Thyroid gland (tissue), 4 donors: ENCODE results near the gene KANSL3. TPM values are rescaled to one million over a fixed set of nuclear protein-coding genes. Genes with fewer than 3 reads are reported as not detected.

Source experiments
- total RNA-seq, 4 donors: library from RNA; depleted of rRNA; stranded (reverse); fragments of >200 nt; gene quantifications; one replicate each; pipeline ENCODE4 v1.2.3, GENCODE V29; 2016

The KANSL3 gene
- total RNA-seq, 4 donors from 2014 or later: 46.2 to 65.5 (median 55.8) TPM

Other genes with a start within 250 kb of the KANSL3 start
- under 1 TPM in 1 of 4 donors, not detected in 3; 0.40 TPM for gene NEURL3, start 133.0 kb downstream of the KANSL3 start, total RNA-seq
- 10 to 100 TPM in 3 of 4 donors, 1 to 10 TPM in 1; 9.2 to 29.3 (median 20.0) TPM for gene ARID5A, start 101.6 kb downstream of the KANSL3 start, total RNA-seq
- gene FER1L5, start 4.5 kb upstream of the KANSL3 start, total RNA-seq: 1 to 10 TPM in 1 of 4 donors, under 1 TPM in 3; 0.11 to 1.5 (median 0.34) TPM
- gene LMAN2L, start 101.8 kb upstream of the KANSL3 start, total RNA-seq: 10 to 100 TPM; 22.8 to 32.9 (median 29.2) TPM
- 1 to 10 TPM; 6.6 to 9.5 (median 7.7) TPM for gene CNNM4, start 122.6 kb upstream of the KANSL3 start, total RNA-seq
- gene CNNM3, start 178.0 kb upstream of the KANSL3 start, total RNA-seq: 10 to 100 TPM; 18.2 to 22.8 (median 20.4) TPM
- gene ANKRD23, start 205.7 kb upstream of the KANSL3 start, total RNA-seq: 1 to 10 TPM; 3.0 to 8.2 (median 3.2) TPM
- gene ANKRD39, start 219.7 kb upstream of the KANSL3 start, total RNA-seq: 10 to 100 TPM; 11.6 to 25.7 (median 14.1) TPM
- gene SEMA4C, start 231.8 kb upstream of the KANSL3 start, total RNA-seq: 10 to 100 TPM; 14.5 to 21.7 (median 19.3) TPM